ENCODE results near the gene DGKK. TPM values are rescaled to one million over a fixed set of nuclear protein-coding genes. Genes with fewer than 3 reads are reported as not detected.

Gene DGKK
- total RNA-seq, 2 experiments from 2014 or later: not detected

GRCh38 chrX:50386520-50386919 lies 84.1 kb downstream of the DGKK start:
- Histone ChIP-seq H3K9me3 (ENCODE audit: low read length) (no peaks in the 10 kb centered on the region), H2AFZ (ENCODE audit: low read length) (no peak overlapping the region), H3K4me3 (ENCODE audit: low read depth, low read length, poor library complexity, severe bottlenecking) (no peak overlapping the region), H3K27ac (ENCODE audit: low read depth, low read length, poor library complexity, severe bottlenecking) (no peak overlapping the region), H3K36me3 (ENCODE audit: insufficient read depth, low read length) (no peaks in the 10 kb centered on the region), H3K4me2 (ENCODE audit: low read length) (no peak overlapping the region), H4K20me1 (ENCODE audit: insufficient read depth, low read length) (no peaks in the 10 kb centered on the region), H3K4me1 (ENCODE audit: insufficient read depth, low read length, poor library complexity, severe bottlenecking) (no peaks in the 10 kb centered on the region), H3K79me2 (ENCODE audit: insufficient read depth, low read depth, low read length) (no peaks in the 10 kb centered on the region), H3K9me2 (ENCODE audit: insufficient read depth, low read length) (no peaks in the 10 kb centered on the region)
- no TSS peak for BruUV-seq (replicated peaks)
- no peak for DNase-seq (ENCODE audit: low spot score)
- no peak for TF ChIP-seq CTCF (conservative IDR thresholded peaks at IDR 0.05; ENCODE audit: low read length)
- no peak for TF ChIP-seq EZH2phosphoT487 (IDR thresholded peaks at IDR 0.05; ENCODE audit: borderline replicate concordance, low read depth, low read length)
- ChIA-PET CTCF (ENCODE audit: unreplicated experiment) (no interaction called here), POLR2A (no interaction called here)
- intact Hi-C loops (cut with micrococcal nuclease; ENCODE audit: unreplicated experiment): no loop called here

- Histone ChIP-seq H2AFZ (ENCODE audit: low read length) (no peak overlapping the region), H4K20me1 (ENCODE audit: insufficient read depth, low read length) (no peaks in the 10 kb centered on the region), H3K79me2 (ENCODE audit: insufficient read depth, low read depth, low read length) (no peaks in the 10 kb centered on the region), H3K27ac (ENCODE audit: low read depth, low read length, poor library complexity, severe bottlenecking) (no peak overlapping the region), H3K4me1 (ENCODE audit: insufficient read depth, low read length, poor library complexity, severe bottlenecking) (no peaks in the 10 kb centered on the region), H3K4me2 (ENCODE audit: low read length) (no peak overlapping the region), H3K4me3 (ENCODE audit: low read depth, low read length, poor library complexity, severe bottlenecking) (no peak overlapping the region), H3K9me3 (ENCODE audit: low read length) (no peaks in the 10 kb centered on the region), H3K9me2 (ENCODE audit: insufficient read depth, low read length) (no peaks in the 10 kb centered on the region), H3K36me3 (ENCODE audit: insufficient read depth, low read length) (no peaks in the 10 kb centered on the region)
- BruUV-seq (replicated peaks): no TSS peak
- CTCF ChIA-PET (ENCODE audit: unreplicated experiment): no interaction called here
- TF ChIP-seq CTCF (conservative IDR thresholded peaks at IDR 0.05; ENCODE audit: low read length) (no peak), EZH2phosphoT487 (IDR thresholded peaks at IDR 0.05; ENCODE audit: borderline replicate concordance, low read depth, low read length) (no peak)
- intact Hi-C loops (cut with micrococcal nuclease; ENCODE audit: unreplicated experiment): no loop called here
- POLR2A ChIA-PET: no interaction called here
- DNase-seq (ENCODE audit: low spot score): no peak
These were observed 88.8 kb downstream of the DGKK start for GRCh38 chrX:50381729-50382415.

GRCh38 chrX:50375481-50376267 lies 95.0 kb downstream of the DGKK start:
- ChIA-PET POLR2A (no interaction called here), CTCF (ENCODE audit: unreplicated experiment) (no interaction called here)
- no peaks in the 10 kb centered on the region for H3K9me2 ChIP-seq (ENCODE audit: insufficient read depth, low read length)
- no peak for DNase-seq (ENCODE audit: low spot score)
- H2AFZ ChIP-seq (ENCODE audit: low read length): no peak overlapping the region
- no peaks in the 10 kb centered on the region for H4K20me1 ChIP-seq (ENCODE audit: insufficient read depth, low read length)
- no peaks in the 10 kb centered on the region for H3K4me1 ChIP-seq (ENCODE audit: insufficient read depth, low read length, poor library complexity, severe bottlenecking)
- TF ChIP-seq CTCF (conservative IDR thresholded peaks at IDR 0.05; ENCODE audit: low read length) (no peak), EZH2phosphoT487 (IDR thresholded peaks at IDR 0.05; ENCODE audit: borderline replicate concordance, low read depth, low read length) (no peak)
- H3K4me3 ChIP-seq (ENCODE audit: low read depth, low read length, poor library complexity, severe bottlenecking): no peak overlapping the region
- H3K4me2 ChIP-seq (ENCODE audit: low read length): no peak overlapping the region
- H3K27ac ChIP-seq (ENCODE audit: low read depth, low read length, poor library complexity, severe bottlenecking): no peak overlapping the region
- H3K36me3 ChIP-seq (ENCODE audit: insufficient read depth, low read length): no peaks in the 10 kb centered on the region
- no peaks in the 10 kb centered on the region for H3K79me2 ChIP-seq (ENCODE audit: insufficient read depth, low read depth, low read length)
- no TSS peak for BruUV-seq (replicated peaks)
- intact Hi-C loops (cut with micrococcal nuclease; ENCODE audit: unreplicated experiment): no loop called here
- no peaks in the 10 kb centered on the region for H3K9me3 ChIP-seq (ENCODE audit: low read length)
